ENCODE results near the gene ZSCAN5A. TPM values are rescaled to one million over a fixed set of nuclear protein-coding genes. Genes with fewer than 3 reads are reported as not detected.

ZSCAN5A gene
- total and polyA plus RNA-seq, 2 donors (not counting 1 experiment from before 2014, with no cell fraction given) = 5.2 to 24.8 TPM

DNA sequence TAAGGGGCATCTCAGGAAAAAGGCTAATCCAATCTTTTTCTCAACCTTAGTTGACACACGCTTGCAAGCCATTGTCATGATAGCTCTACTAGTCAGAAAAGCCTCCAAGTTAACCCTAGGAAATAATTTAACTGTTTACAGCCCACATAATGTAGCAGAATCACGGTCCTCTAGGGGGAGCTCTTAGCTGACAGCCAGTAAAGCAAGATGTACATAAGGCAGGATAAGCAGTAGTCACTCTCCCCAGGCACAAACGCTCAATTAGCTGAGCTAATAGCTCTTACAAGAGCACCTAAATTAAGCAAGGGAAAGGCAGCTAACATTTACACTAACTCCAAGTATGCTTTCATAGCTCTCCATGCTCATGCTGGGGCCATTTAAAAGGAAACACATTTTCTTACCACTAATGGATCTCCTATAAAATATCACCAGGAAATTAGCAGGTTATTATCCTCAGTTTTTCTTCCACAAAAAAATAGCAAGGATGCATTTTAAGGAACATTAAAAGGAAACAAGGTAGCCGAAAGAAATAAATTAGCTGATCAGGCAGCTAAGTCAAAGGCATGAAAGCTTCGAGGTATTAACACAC is 33.7 kb upstream of the ZSCAN5A start:
- ATAC-seq (ENCODE audit: low read depth) (no peak), DNase-seq (no peak)
- Histone ChIP-seq H3K4me2 (replicated peaks; ENCODE audit: low read depth, low read length, poor library complexity, severe bottlenecking) (no peak overlapping the region), H4K20me1 (ENCODE audit: control insufficient read depth, insufficient read depth, low read length, poor library complexity, severe bottlenecking) (no peaks in the 10 kb centered on the region), H3K36me3 (replicated peaks in 1 of 2; ENCODE audit: control extremely low read depth in 1 of 2, control insufficient read depth in 1 of 2, extremely low read depth in 1 of 2, insufficient read depth in 2 of 2, low read length in 1 of 2) (no peaks in the 10 kb centered on the region), H3K9ac (ENCODE audit: low read length) (no peak overlapping the region), H3K79me2 (ENCODE audit: control insufficient read depth, insufficient read depth, low read length) (no peaks in the 10 kb centered on the region), H3K9me3 (ENCODE audit: control extremely low read depth in 1 of 3, control insufficient read depth in 2 of 3, insufficient read depth in 1 of 3, low read length in 2 of 3) (peaks cover 0 to 3% (median 0%) of the 10 kb centered on the region in 3 donors), H3K27ac (ENCODE audit: low read length in 2 of 2) (no peak overlapping the region), H3K4me1 (ENCODE audit: control insufficient read depth in 2 of 2, insufficient read depth in 2 of 2, low read length in 2 of 2) (no peaks in the 10 kb centered on the region), H3K4me3 (ENCODE audit: control extremely low read depth in 1 of 5, extremely low read depth in 1 of 5, insufficient read depth in 1 of 5, low read depth in 2 of 5, low read length in 4 of 5) (no peak overlapping the region), H3K27me3 (replicated peaks in 1 of 4; ENCODE audit: control extremely low read depth in 1 of 4, control insufficient read depth in 3 of 4, insufficient read depth in 4 of 4, low read length in 3 of 4) (no peaks in the 10 kb centered on the region), H2AFZ (ENCODE audit: insufficient read depth, low read depth, low read length, poor library complexity, severe bottlenecking) (no peak overlapping the region)
- peaks cover 1% of the 10 kb centered on the region for H3K27me3 Mint-ChIP-seq
- TF ChIP-seq, protein P1, sequence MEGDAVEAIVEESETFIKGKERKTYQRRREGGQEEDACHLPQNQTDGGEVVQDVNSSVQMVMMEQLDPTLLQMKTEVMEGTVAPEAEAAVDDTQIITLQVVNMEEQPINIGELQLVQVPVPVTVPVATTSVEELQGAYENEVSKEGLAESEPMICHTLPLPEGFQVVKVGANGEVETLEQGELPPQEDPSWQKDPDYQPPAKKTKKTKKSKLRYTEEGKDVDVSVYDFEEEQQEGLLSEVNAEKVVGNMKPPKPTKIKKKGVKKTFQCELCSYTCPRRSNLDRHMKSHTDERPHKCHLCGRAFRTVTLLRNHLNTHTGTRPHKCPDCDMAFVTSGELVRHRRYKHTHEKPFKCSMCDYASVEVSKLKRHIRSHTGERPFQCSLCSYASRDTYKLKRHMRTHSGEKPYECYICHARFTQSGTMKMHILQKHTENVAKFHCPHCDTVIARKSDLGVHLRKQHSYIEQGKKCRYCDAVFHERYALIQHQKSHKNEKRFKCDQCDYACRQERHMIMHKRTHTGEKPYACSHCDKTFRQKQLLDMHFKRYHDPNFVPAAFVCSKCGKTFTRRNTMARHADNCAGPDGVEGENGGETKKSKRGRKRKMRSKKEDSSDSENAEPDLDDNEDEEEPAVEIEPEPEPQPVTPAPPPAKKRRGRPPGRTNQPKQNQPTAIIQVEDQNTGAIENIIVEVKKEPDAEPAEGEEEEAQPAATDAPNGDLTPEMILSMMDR (IDR thresholded peaks at IDR 0.05) = no peak
- no peak for TF ChIP-seq EZH2 (IDR thresholded peaks at IDR 0.05; ENCODE audit: borderline replicate concordance, insufficient read depth, low read depth, low read length, poor library complexity, severe bottlenecking)
- H3K4me3 Mint-ChIP-seq = no peak overlapping the region
- intact Hi-C loops (cut with micrococcal nuclease) = no loop called here
- H3K4me1 Mint-ChIP-seq = peaks cover 2% of the 10 kb centered on the region
- ChIA-PET CTCF (interaction anchor here (0.9 to 2.5 kb wide), 8 partner anchors 14 to 715 kb away, joined by 3 to 16 read pairs (median 5); no protein-coding TSS in a partner anchor), POLR2A (no interaction called here)
- H3K27ac Mint-ChIP-seq = no peak overlapping the region
- H3K9me3 Mint-ChIP-seq (ENCODE audit: insufficient read depth) = no peaks in the 10 kb centered on the region
- WGBS (ENCODE audit: insufficient coverage) = 87% methylated on average over 2 of the region's 5 CpGs

DNA sequence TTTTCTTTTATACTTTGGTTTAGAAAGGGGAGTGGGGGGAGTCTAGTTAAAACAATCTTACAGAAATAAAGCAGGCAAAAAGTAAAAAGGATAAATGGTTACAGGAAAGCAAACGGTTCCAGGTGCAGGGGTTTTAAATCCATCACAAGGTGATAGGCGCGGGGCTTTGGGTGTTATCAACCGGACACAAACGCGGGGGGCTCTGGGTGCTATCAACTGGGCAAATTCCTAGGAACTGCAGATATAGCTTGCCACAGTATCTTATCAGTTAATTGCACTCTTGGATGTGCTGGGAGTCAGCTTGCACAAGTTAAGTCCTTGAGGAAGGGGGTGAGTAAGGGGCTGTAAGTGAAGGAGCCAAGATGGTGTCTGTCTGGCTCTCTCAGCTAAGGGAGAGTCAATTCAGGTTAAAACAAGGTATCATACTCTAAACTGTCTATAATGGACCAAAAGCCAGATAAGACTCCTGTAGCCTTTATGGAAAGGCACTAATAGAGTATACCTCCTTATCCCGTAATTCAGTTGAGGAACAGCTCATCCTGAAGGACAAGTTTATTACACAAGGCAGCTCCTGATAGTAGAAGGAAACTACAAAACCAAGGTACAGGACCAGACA is 32.6 kb upstream of the ZSCAN5A start:
- 93% methylated on average over 7 of the region's 7 CpGs for WGBS (ENCODE audit: insufficient coverage)
- peaks cover 2% of the 10 kb centered on the region for H3K4me1 Mint-ChIP-seq
- H3K27me3 ChIP-seq (replicated peaks in 1 of 4; ENCODE audit: control extremely low read depth in 1 of 4, control insufficient read depth in 3 of 4, insufficient read depth in 4 of 4, low read length in 3 of 4) = peaks cover 0 to 3% (median 0%) of the 10 kb centered on the region in 4 experiments
- no peak for DNase-seq
- no peak overlapping the region for H3K4me2 ChIP-seq (replicated peaks; ENCODE audit: low read depth, low read length, poor library complexity, severe bottlenecking)
- peaks cover 0 to 3% (median 0%) of the 10 kb centered on the region in 3 donors for H3K9me3 ChIP-seq (ENCODE audit: control extremely low read depth in 1 of 3, control insufficient read depth in 2 of 3, insufficient read depth in 1 of 3, low read length in 2 of 3)
- CTCF ChIA-PET = interaction anchor here (1.3 to 2.5 kb wide), 3 partner anchors 21 to 94 kb away, joined by 3 to 16 read pairs (median 6); no protein-coding TSS in a partner anchor
- ATAC-seq (ENCODE audit: low read depth) = no peak
- H3K27ac ChIP-seq (ENCODE audit: low read length in 2 of 2) = no peak overlapping the region
- H3K36me3 ChIP-seq (replicated peaks in 1 of 2; ENCODE audit: control extremely low read depth in 1 of 2, control insufficient read depth in 1 of 2, extremely low read depth in 1 of 2, insufficient read depth in 2 of 2, low read length in 1 of 2) = no peaks in the 10 kb centered on the region
- H3K4me1 ChIP-seq (ENCODE audit: control insufficient read depth in 2 of 2, insufficient read depth in 2 of 2, low read length in 2 of 2) = no peaks in the 10 kb centered on the region
- peaks cover 9% of the 10 kb centered on the region for H3K27me3 Mint-ChIP-seq
- H3K9ac ChIP-seq (ENCODE audit: low read length) = no peak overlapping the region
- POLR2A ChIA-PET = no interaction called here
- H2AFZ ChIP-seq (ENCODE audit: insufficient read depth, low read depth, low read length, poor library complexity, severe bottlenecking) = no peak overlapping the region
- peaks cover 4% of the 10 kb centered on the region for H3K9me3 Mint-ChIP-seq (ENCODE audit: insufficient read depth)
- no peaks in the 10 kb centered on the region for H3K79me2 ChIP-seq (ENCODE audit: control insufficient read depth, insufficient read depth, low read length)
- no peaks in the 10 kb centered on the region for H4K20me1 ChIP-seq (ENCODE audit: control insufficient read depth, insufficient read depth, low read length, poor library complexity, severe bottlenecking)
- TF ChIP-seq, protein P1 (IDR thresholded peaks at IDR 0.05) = no peak
- no peak for TF ChIP-seq EZH2 (IDR thresholded peaks at IDR 0.05; ENCODE audit: borderline replicate concordance, insufficient read depth, low read depth, low read length, poor library complexity, severe bottlenecking)
- H3K4me3 Mint-ChIP-seq = no peak overlapping the region
- H3K27ac Mint-ChIP-seq = no peak overlapping the region
- H3K4me3 ChIP-seq (ENCODE audit: control extremely low read depth in 1 of 5, extremely low read depth in 1 of 5, insufficient read depth in 1 of 5, low read depth in 2 of 5, low read length in 4 of 5) = no peak overlapping the region
- intact Hi-C loops (cut with micrococcal nuclease) = no loop called here

Measured in B cell (primary cell).